ENCODE data around the gene IP6K2.
A peak's percentile ranks its signal among the peaks of the same experiment; 100 is the strongest.
"Not testable (repeated sequence)": the region's sequence is repeated elsewhere in the genome, so short reads cannot be mapped to it uniquely, and the experiment has no call there.

IP6K2 gene

GRCh38 chr3:48725185-48725855 lies 8.3 kb upstream of the IP6K2 start:
- not testable (repeated sequence) for DNase-seq

- DNase-seq, result no peak
Observed at GRCh38 chr3:48723725-48724124, 6.7 kb upstream of the IP6K2 start.

GRCh38 chr3:48723293-48723692 lies 6.3 kb upstream of the IP6K2 start:
- DNase-seq, result not testable (repeated sequence)

GRCh38 chr3:48716508-48716981 lies 476 bp downstream of the IP6K2 start:
- DNase-seq, result peak; percentile 22 to 45

GRCh38 chr3:48715174-48715800 lies 1.7 kb downstream of the IP6K2 start:
- DNase-seq, result no peak

GRCh38 chr3:48711727-48712126 lies 5.3 kb downstream of the IP6K2 start:
- DNase-seq, result no peak

GRCh38 chr3:48709051-48709461 lies 8.0 kb downstream of the IP6K2 start:
- no peak for DNase-seq

- DNase-seq, result no peak
Observed at GRCh38 chr3:48708481-48708889, 8.5 kb downstream of the IP6K2 start.

- DNase-seq, result no peak
Observed at GRCh38 chr3:48707157-48707556, 9.9 kb downstream of the IP6K2 start.

GRCh38 chr3:48702320-48702920 lies 14.6 kb downstream of the IP6K2 start:
- DNase-seq, result no peak

GRCh38 chr3:48700731-48701405 lies 16.2 kb downstream of the IP6K2 start:
- DNase-seq, result no peak

- no peak for DNase-seq
Observed at GRCh38 chr3:48698891-48699290, 18.1 kb downstream of the IP6K2 start.

- DNase-seq, result no peak
Observed at GRCh38 chr3:48697952-48698351, 19.1 kb downstream of the IP6K2 start.

GRCh38 chr3:48696601-48697000 lies 20.4 kb downstream of the IP6K2 start:
- DNase-seq, result no peak

- DNase-seq, result no peak
Observed at GRCh38 chr3:48696156-48696555, 20.9 kb downstream of the IP6K2 start.

GRCh38 chr3:48695393-48695753 lies 21.6 kb downstream of the IP6K2 start:
- no peak for DNase-seq

- DNase-seq, result no peak
Observed at GRCh38 chr3:48694610-48695392, 22.2 kb downstream of the IP6K2 start.

- no peak for DNase-seq
Observed at GRCh38 chr3:48693826-48694225, 23.2 kb downstream of the IP6K2 start.

GRCh38 chr3:48692551-48692950 lies 24.5 kb downstream of the IP6K2 start:
- DNase-seq, result no peak

GRCh38 chr3:48690846-48691458 lies 26.1 kb downstream of the IP6K2 start:
- no peak for DNase-seq

- no peak for DNase-seq
Observed at GRCh38 chr3:48689384-48689783, 27.6 kb downstream of the IP6K2 start.

GRCh38 chr3:48688737-48689075 lies 28.3 kb downstream of the IP6K2 start:
- DNase-seq, result no peak

Measured in CD4-positive, alpha-beta T cell treated with Interleukin-4 for 1 hour (primary cell).